Subcutaneous adipose tissue (tissue), 4 donors: ENCODE results near the gene TTC9. TPM values are rescaled to one million over a fixed set of nuclear protein-coding genes. Genes with fewer than 3 reads are reported as not detected.

ENCODE experiments used
- total RNA-seq, 4 donors: library from RNA; depleted of rRNA; stranded (reverse); fragments of >200 nt; gene quantifications; one replicate each; pipeline ENCODE4 v1.1.0, GENCODE V29; 2016
- TF ChIP-seq, protein P1 (sequence below): fragments of 450-650 bp; IDR thresholded peaks from one replicate; pipeline ENCODE4 v1.5.1; 2016; ENCODE audit warnings: low read depth, mild to moderate bottlenecking, control low read depth, antibody characterized with exemption, moderate library complexity

The TTC9 gene
- total RNA-seq, 4 donors from 2014 or later, result 0.22 to 0.65 (median 0.36) TPM

DNA sequence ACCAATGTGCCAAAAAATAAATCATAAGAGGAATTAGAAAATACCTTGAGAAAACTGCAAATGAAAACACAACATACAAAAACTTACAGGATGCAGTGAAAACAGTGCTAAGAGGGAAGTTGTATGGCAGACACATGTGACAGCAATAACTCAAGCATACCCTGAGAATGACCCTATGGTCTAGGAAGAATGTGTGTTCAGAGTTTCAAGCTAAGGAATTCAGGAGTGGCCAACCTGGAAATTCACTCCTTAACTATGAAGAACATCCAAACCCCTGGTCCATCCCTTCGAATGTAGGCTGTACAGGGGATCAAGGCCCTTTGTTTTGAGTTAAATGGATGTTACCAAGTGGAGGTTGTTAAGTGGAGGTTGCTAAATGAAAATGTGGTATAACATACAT lies 16.7 kb upstream of the TTC9 start:
- TF ChIP-seq, protein P1, sequence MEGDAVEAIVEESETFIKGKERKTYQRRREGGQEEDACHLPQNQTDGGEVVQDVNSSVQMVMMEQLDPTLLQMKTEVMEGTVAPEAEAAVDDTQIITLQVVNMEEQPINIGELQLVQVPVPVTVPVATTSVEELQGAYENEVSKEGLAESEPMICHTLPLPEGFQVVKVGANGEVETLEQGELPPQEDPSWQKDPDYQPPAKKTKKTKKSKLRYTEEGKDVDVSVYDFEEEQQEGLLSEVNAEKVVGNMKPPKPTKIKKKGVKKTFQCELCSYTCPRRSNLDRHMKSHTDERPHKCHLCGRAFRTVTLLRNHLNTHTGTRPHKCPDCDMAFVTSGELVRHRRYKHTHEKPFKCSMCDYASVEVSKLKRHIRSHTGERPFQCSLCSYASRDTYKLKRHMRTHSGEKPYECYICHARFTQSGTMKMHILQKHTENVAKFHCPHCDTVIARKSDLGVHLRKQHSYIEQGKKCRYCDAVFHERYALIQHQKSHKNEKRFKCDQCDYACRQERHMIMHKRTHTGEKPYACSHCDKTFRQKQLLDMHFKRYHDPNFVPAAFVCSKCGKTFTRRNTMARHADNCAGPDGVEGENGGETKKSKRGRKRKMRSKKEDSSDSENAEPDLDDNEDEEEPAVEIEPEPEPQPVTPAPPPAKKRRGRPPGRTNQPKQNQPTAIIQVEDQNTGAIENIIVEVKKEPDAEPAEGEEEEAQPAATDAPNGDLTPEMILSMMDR, result no peak

DNA sequence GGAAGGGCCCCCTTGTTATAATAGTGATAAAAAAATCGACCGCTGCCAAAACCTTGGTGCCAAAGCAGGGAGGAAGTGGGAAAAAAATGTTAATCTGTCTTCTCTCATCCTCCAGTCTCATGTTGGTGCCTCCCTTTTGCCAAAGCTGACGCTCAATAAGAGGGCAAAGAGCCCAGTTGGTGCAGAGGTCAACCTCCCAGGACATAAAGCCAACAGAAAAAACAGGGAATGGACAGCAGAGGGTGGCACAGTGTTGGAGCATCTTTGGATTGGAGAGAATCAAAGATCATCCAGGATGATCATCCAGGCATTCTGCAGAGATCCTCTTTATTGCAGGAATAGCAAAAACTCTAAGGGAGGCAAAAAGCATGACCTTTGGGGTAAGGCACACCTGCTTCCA lies 9.8 kb upstream of the TTC9 start:
- TF ChIP-seq, protein P1, result no peak

GRCh38 chr14:70635971-70636595 lies 5.6 kb upstream of the TTC9 start:
- TF ChIP-seq, protein P1, result no peak

DNA sequence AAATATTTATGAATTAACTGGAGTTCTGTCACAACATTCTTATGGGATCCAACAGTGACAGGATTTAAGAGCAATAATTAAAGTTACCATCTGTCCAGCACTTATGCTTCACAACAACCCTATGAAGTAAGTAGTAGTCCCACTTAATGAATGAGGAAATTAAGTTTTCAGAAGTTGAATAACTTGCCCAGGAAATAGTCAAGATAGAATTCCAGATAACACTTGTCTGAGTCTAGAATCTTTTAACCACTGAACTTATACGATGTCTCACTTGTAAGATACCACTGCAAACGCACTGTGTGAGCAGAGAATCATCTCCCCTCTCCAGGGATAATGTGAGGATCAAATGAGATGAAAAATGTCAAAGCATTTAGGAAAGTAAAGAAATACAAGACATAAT lies 3.3 kb upstream of the TTC9 start:
- TF ChIP-seq, protein P1, result no peak

DNA sequence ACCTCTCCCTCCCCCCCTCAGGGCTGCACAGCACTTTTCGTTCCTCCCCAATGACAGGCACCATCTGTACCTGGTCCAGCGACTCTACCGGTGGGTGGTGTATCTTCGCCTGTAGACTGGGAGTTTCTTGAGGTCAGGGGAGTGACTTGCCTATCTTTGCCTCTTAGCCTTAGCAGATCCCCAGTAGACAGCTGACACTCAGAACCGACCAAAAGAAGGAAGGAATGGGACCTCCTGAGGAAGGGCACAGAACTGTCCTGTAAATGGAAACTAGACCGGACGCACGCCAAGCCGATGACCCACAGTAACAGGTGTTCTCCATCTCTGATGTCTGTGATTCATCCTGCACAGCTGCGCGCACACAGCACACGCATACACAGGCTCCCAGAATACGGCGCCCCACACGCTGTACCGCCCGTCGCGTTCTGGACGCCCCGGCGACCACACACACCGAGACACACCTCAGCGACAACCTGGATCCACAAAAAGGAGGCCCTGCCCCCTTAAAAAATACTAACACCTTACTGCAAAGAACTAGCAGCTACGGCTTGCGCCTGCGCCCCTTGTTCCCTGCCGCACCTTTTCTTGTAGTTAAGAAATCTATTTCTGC lies 673 bp upstream of the TTC9 start:
- TF ChIP-seq, protein P1, result no peak

GRCh38 chr14:70642303-70643235 lies 853 bp downstream of the TTC9 start:
- TF ChIP-seq, protein P1, result no peak

- TF ChIP-seq, protein P1, result no peak
Measured at GRCh38 chr14:70643967-70644366, 2.3 kb downstream of the TTC9 start.
